B cell (primary cell): ENCODE data around the gene SLIT3. TPM values are rescaled to one million over a fixed set of nuclear protein-coding genes. Genes with fewer than 3 reads are reported as not detected.

Source experiments
- ATAC-seq: fragments of 200-7000 bp; cut with Tn5 transposase; one replicate; pipeline ENCODE4 v1.10.0; 2021; ENCODE audit warnings: low read depth, mild to moderate bottlenecking, moderate number of reproducible peaks, moderate library complexity
- CTCF ChIA-PET: fragments of 350-600 bp; sonication (Branson Sonifier 250); formaldehyde crosslinking; loops from one replicate; lab custom pipeline; 2021; ENCODE audit warnings: antibody characterized with exemption, inconsistent platforms; lab: Charles Lee
- POLR2A ChIA-PET: fragments of 350-600 bp; sonication (Branson Sonifier 250); formaldehyde crosslinking; loops from one replicate; lab custom pipeline; 2021; ENCODE audit warnings: antibody characterized with exemption; lab: Charles Lee
- DNase-seq: peaks from one replicate; pipeline ENCODE4 v3.0.0; 2013
- H2AFZ ChIP-seq: 2 replicates; pipeline ENCODE4 v1.6.1; 2012; ENCODE audit warnings: mild to moderate bottlenecking, low read depth, low read length; ENCODE audit not compliant: insufficient read depth, poor library complexity, severe bottlenecking
- H3K27ac ChIP-seq, 2 donors: 1 replicate in 1 of 2; 2 replicates in 1 of 2; pipeline ENCODE4 v1.5.1; 2012 to 2013; ENCODE audit warnings: low read length in 2 of 2, mild to moderate bottlenecking in 2 of 2, moderate library complexity in 1 of 2
- H3K27me3 ChIP-seq, 4 experiments: fragments of 200-600 bp in 1 of 4; sonication (generic) in 1 of 4; replicated peaks in 1 of 4; 1 replicate in 2 of 4; 2 replicates in 2 of 4; pipeline versions ENCODE4 v1.6.1 to v1.7.0; 2013 to 2016; ENCODE audit warnings: low read length in 3 of 4, mild to moderate bottlenecking in 2 of 4, mixed read lengths in 1 of 4, moderate library complexity in 1 of 4; ENCODE audit not compliant: insufficient read depth in 4 of 4, control insufficient read depth in 3 of 4; ENCODE audit errors: control extremely low read depth in 1 of 4
- H3K36me3 ChIP-seq, 2 experiments: replicated peaks in 1 of 2; 1 replicate in 1 of 2; 2 replicates in 1 of 2; pipeline versions ENCODE4 v1.6.1 to v1.7.1; 2013; ENCODE audit warnings: low read length in 1 of 2; ENCODE audit not compliant: insufficient read depth in 2 of 2, control insufficient read depth in 1 of 2; ENCODE audit errors: control extremely low read depth in 1 of 2, extremely low read depth in 1 of 2
- H3K4me1 ChIP-seq, 2 donors: fragments of 200-600 bp in 1 of 2; sonication (generic) in 1 of 2; 1 replicate in 1 of 2; 2 replicates in 1 of 2; pipeline versions ENCODE4 v1.5.1 to v1.6.1; 2013 to 2017; ENCODE audit warnings: low read length in 2 of 2; ENCODE audit not compliant: control insufficient read depth in 2 of 2, insufficient read depth in 2 of 2
- H3K4me2 ChIP-seq: replicated peaks from 2 replicates; pipeline ENCODE3; 2012; ENCODE audit warnings: mild to moderate bottlenecking, low read depth, low read length; ENCODE audit not compliant: poor library complexity, severe bottlenecking
- H3K4me3 ChIP-seq, 5 experiments: fragments of 200-600 bp in 1 of 5; sonication (generic) in 1 of 5; 1 replicate in 3 of 5; 2 replicates in 2 of 5; pipeline versions ENCODE4 v1.5.1 to v1.7.0; 2011 to 2016; ENCODE audit warnings: low read length in 4 of 5, mild to moderate bottlenecking in 4 of 5, low read depth in 2 of 5, control low read depth in 1 of 5, moderate library complexity in 1 of 5; ENCODE audit not compliant: insufficient read depth in 1 of 5; ENCODE audit errors: control extremely low read depth in 1 of 5, extremely low read depth in 1 of 5
- H3K79me2 ChIP-seq: fragments of 200-600 bp; sonication (generic); one replicate; pipeline ENCODE4 v1.6.0; 2016; ENCODE audit warnings: low read length; ENCODE audit not compliant: control insufficient read depth, insufficient read depth
- H3K9ac ChIP-seq: fragments of 200-600 bp; sonication (generic); 2 replicates; pipeline ENCODE4 v1.6.1; 2017; ENCODE audit warnings: mild to moderate bottlenecking, low read length, moderate library complexity
- H3K9me3 ChIP-seq, 3 donors: one replicate each; pipeline versions ENCODE4 v1.6.1 to v1.7.1; 2013; ENCODE audit warnings: low read length in 2 of 3; ENCODE audit not compliant: control insufficient read depth in 2 of 3, insufficient read depth in 1 of 3; ENCODE audit errors: control extremely low read depth in 1 of 3
- H4K20me1 ChIP-seq: 2 replicates; pipeline ENCODE4 v1.6.0; 2012; ENCODE audit warnings: mild to moderate bottlenecking, low read length; ENCODE audit not compliant: insufficient read depth, control insufficient read depth, poor library complexity, severe bottlenecking
- H3K27ac Mint-ChIP-seq: one replicate; pipeline ENCODE4 v1.8.0; 2021; ENCODE audit warnings: mixed read lengths
- H3K27me3 Mint-ChIP-seq: one replicate; pipeline ENCODE4 v1.8.0; 2021; ENCODE audit warnings: mixed read lengths
- H3K4me1 Mint-ChIP-seq: one replicate; pipeline ENCODE4 v1.8.0; 2021; ENCODE audit warnings: mixed read lengths
- H3K4me3 Mint-ChIP-seq: one replicate; pipeline ENCODE4 v1.8.0; 2021; ENCODE audit warnings: mixed read lengths
- H3K9me3 Mint-ChIP-seq: one replicate; pipeline ENCODE4 v1.8.0; 2022; ENCODE audit warnings: mixed read lengths; ENCODE audit not compliant: insufficient read depth
- CTCF ChIP-seq: fragments of 200-600 bp; IDR thresholded peaks from one replicate; pipeline ENCODE4 v1.8.0; 2022; ENCODE audit warnings: antibody characterized with exemption, mild to moderate bottlenecking
- EZH2 ChIP-seq: IDR thresholded peaks from 2 replicates; pipeline ENCODE4 v1.6.1; 2012; ENCODE audit warnings: borderline replicate concordance, low read depth, mild to moderate bottlenecking, moderate library complexity, low read length; ENCODE audit not compliant: insufficient read depth, poor library complexity, severe bottlenecking
- WGBS: methylation state at CpG from one replicate; pipeline ENCODE4 v1.1.5; 2013; ENCODE audit warnings: missing lambda C conversion rate; ENCODE audit not compliant: insufficient coverage; 5-methylcytosine and 5-hydroxymethylcytosine counted together
- intact Hi-C: fragments of 100-400 bp; cut with micrococcal nuclease; formaldehyde crosslinking; loops from one replicate; pipeline ENCODE4 v1.10.0; 2022
- polyA plus RNA-seq: library from polyadenylated mRNA; depleted of rRNA; stranded (reverse); fragments of >200 nt; gene quantifications from 2 replicates; pipeline ENCODE4 v1.2.3, GENCODE V29; 2012
- total RNA-seq, 2 donors: library from RNA; stranded (reverse); fragments of 120-200 nt in 1 of 2; gene quantifications; 1 replicate in 1 of 2; 2 replicates in 1 of 2; pipeline versions ENCODE4 v1.2.3 to v1.2.4, GENCODE V29; 2013 to 2022

Gene SLIT3
- total and polyA plus RNA-seq, 2 donors (not counting 1 experiment from before 2014, with no cell fraction given) = not detected

- DNase-seq (no peak), ATAC-seq (no peak)
- Histone ChIP-seq H3K36me3 (no peaks in the 10 kb centered on the region), H3K79me2 (no peaks in the 10 kb centered on the region), H3K4me3 (no peak overlapping the region), H3K4me1 (no peaks in the 10 kb centered on the region), H4K20me1 (no peaks in the 10 kb centered on the region), H3K9me3 (no peaks in the 10 kb centered on the region), H3K9ac (no peak overlapping the region), H3K27me3 (no peaks in the 10 kb centered on the region), H3K27ac (no peak overlapping the region), H2AFZ (no peak overlapping the region), H3K4me2 (no peak overlapping the region)
- 92% methylated on average over 2 of the region's 4 CpGs for WGBS
- ChIA-PET CTCF (no interaction called here), POLR2A (no interaction called here)
- TF ChIP-seq CTCF = no peak
- H3K4me3 Mint-ChIP-seq = no peak overlapping the region
- peaks cover 4% of the 10 kb centered on the region for H3K27me3 Mint-ChIP-seq
- H3K4me1 Mint-ChIP-seq = no peaks in the 10 kb centered on the region
- H3K9me3 Mint-ChIP-seq = peaks cover 3% of the 10 kb centered on the region
- no peak overlapping the region for H3K27ac Mint-ChIP-seq
- intact Hi-C loops = no loop called here
Observed at GRCh38 chr5:169169783-169170182, 131.2 kb downstream of the SLIT3 start.

GRCh38 chr5:169168280-169168679, 132.7 kb downstream of the SLIT3 start:
- no peaks in the 10 kb centered on the region for H3K4me1 ChIP-seq
- no peaks in the 10 kb centered on the region for H4K20me1 ChIP-seq
- Mint-ChIP-seq H3K27me3 (peaks cover 4% of the 10 kb centered on the region), H3K4me3 (no peak overlapping the region), H3K9me3 (peaks cover 3% of the 10 kb centered on the region), H3K27ac (no peak overlapping the region), H3K4me1 (no peaks in the 10 kb centered on the region)
- 94% methylated on average over 2 of the region's 3 CpGs for WGBS
- H2AFZ ChIP-seq = no peak overlapping the region
- intact Hi-C loops = no loop called here
- H3K36me3 ChIP-seq = no peaks in the 10 kb centered on the region
- H3K79me2 ChIP-seq = no peaks in the 10 kb centered on the region
- no peak overlapping the region for H3K4me2 ChIP-seq
- ChIA-PET POLR2A (no interaction called here), CTCF (no interaction called here)
- H3K9ac ChIP-seq = no peak overlapping the region
- ATAC-seq = no peak
- no peaks in the 10 kb centered on the region for H3K9me3 ChIP-seq
- H3K27me3 ChIP-seq = no peaks in the 10 kb centered on the region
- H3K27ac ChIP-seq = no peak overlapping the region
- DNase-seq = no peak
- no peak for TF ChIP-seq EZH2
- TF ChIP-seq CTCF = no peak
- H3K4me3 ChIP-seq = no peak overlapping the region
